ENCODE results near the gene GRIK3.

GRIK3 gene

DNA sequence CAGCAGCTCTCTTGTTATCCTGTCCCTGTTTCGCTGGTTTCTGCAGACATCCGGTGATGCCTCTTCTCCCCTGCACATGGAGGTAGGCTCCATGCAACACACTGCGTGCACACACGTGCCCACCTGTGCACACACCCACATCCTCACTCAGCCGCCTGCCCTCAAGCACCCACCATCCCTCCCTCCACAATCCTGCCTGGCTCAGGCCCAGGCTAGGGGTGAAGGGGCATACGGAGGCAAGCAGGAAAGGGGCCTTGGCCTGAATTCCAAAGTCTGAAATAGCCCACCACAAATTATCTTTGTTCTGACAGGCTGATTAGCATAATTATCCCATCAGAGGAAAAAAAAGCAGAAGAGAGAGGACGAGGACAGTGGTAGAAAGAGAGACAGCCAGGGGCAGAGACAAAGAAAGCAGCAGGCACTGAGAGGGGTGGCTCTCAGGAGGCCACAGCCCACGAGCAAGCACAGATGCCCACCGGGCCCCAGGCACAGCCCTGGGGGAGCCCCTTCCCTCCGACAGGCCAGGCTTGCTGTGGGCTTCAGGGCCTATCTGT is 73.2 kb downstream of the GRIK3 start:
- no peaks in the 10 kb centered on the region for H3K27me3 ChIP-seq (ENCODE audit: insufficient read depth, poor library complexity, severe bottlenecking)
- TF ChIP-seq SPI1 (IDR thresholded peaks at IDR 0.05; ENCODE audit: borderline replicate concordance, low read depth) (no peak), GABPA (IDR thresholded peaks at IDR 0.05; ENCODE audit: low read depth) (no peak), POLR2AphosphoS5 (IDR thresholded peaks at IDR 0.05; ENCODE audit: low read depth) (no peak), REST (IDR thresholded peaks at IDR 0.05; ENCODE audit: insufficient replicate concordance, low read depth) (no peak)
- TF ChIP-seq, protein P1, sequence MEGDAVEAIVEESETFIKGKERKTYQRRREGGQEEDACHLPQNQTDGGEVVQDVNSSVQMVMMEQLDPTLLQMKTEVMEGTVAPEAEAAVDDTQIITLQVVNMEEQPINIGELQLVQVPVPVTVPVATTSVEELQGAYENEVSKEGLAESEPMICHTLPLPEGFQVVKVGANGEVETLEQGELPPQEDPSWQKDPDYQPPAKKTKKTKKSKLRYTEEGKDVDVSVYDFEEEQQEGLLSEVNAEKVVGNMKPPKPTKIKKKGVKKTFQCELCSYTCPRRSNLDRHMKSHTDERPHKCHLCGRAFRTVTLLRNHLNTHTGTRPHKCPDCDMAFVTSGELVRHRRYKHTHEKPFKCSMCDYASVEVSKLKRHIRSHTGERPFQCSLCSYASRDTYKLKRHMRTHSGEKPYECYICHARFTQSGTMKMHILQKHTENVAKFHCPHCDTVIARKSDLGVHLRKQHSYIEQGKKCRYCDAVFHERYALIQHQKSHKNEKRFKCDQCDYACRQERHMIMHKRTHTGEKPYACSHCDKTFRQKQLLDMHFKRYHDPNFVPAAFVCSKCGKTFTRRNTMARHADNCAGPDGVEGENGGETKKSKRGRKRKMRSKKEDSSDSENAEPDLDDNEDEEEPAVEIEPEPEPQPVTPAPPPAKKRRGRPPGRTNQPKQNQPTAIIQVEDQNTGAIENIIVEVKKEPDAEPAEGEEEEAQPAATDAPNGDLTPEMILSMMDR (IDR thresholded peaks at IDR 0.05; ENCODE audit: insufficient read depth, low read length) = no peak
- H3K27ac ChIP-seq (replicated peaks) = no peak overlapping the region
- H3K4me3 ChIP-seq (replicated peaks; ENCODE audit: insufficient read depth, low read length) = no peak overlapping the region
- no peak for DNase-seq (ENCODE audit: low read depth in 1 of 2, low spot score in 1 of 2)

GRCh38 chr1:36956570-36956969 is 77.7 kb downstream of the GRIK3 start:
- Histone ChIP-seq H3K27me3 (ENCODE audit: insufficient read depth, poor library complexity, severe bottlenecking) (no peaks in the 10 kb centered on the region), H3K27ac (replicated peaks) (no peak overlapping the region), H3K4me3 (replicated peaks; ENCODE audit: insufficient read depth, low read length) (no peak overlapping the region)
- no peak for DNase-seq (ENCODE audit: low read depth in 1 of 2, low spot score in 1 of 2)
- TF ChIP-seq POLR2AphosphoS5 (IDR thresholded peaks at IDR 0.05; ENCODE audit: low read depth) (no peak), REST (IDR thresholded peaks at IDR 0.05; ENCODE audit: insufficient replicate concordance, low read depth) (no peak), GABPA (IDR thresholded peaks at IDR 0.05; ENCODE audit: low read depth) (no peak), SPI1 (IDR thresholded peaks at IDR 0.05; ENCODE audit: borderline replicate concordance, low read depth) (no peak)
- TF ChIP-seq, protein P1 (IDR thresholded peaks at IDR 0.05; ENCODE audit: insufficient read depth, low read length) = no peak

DNA sequence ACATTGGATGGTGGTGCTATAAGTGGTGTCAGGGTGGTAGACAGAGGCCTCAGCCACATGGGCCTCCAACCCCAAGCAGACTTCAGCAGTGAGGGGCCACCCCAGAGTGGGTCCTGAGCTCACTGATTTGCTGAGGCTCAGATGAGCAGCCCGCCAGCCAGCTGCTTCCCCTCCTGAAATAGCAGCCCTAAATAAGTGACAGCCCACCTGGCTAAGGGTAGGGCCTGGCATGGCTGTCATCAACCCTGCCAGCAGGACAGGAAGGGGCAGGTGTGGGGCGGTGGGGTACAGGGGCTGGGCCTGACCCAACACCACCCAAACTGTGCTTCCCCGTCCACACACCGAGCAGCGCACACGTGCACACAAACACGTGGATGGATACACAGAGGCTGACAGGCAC is 79.3 kb downstream of the GRIK3 start:
- Histone ChIP-seq H3K27ac (replicated peaks) (no peak overlapping the region), H3K27me3 (ENCODE audit: insufficient read depth, poor library complexity, severe bottlenecking) (peaks cover 2% of the 10 kb centered on the region), H3K4me3 (replicated peaks; ENCODE audit: insufficient read depth, low read length) (no peak overlapping the region)
- DNase-seq (ENCODE audit: low read depth in 1 of 2, low spot score in 1 of 2) = no peak
- TF ChIP-seq GABPA (IDR thresholded peaks at IDR 0.05; ENCODE audit: low read depth) = no peak
- TF ChIP-seq, protein P1 (IDR thresholded peaks at IDR 0.05; ENCODE audit: insufficient read depth, low read length) = no peak
- no peak for TF ChIP-seq SPI1 (IDR thresholded peaks at IDR 0.05; ENCODE audit: borderline replicate concordance, low read depth)
- no peak for TF ChIP-seq REST (IDR thresholded peaks at IDR 0.05; ENCODE audit: insufficient replicate concordance, low read depth)
- TF ChIP-seq POLR2AphosphoS5 (IDR thresholded peaks at IDR 0.05; ENCODE audit: low read depth) = no peak
